LHCN-M2 (cell line): Measurements from ENCODE around the gene SCGN. TPM values are rescaled to one million over a fixed set of nuclear protein-coding genes. Genes with fewer than 3 reads are reported as not detected.

Experiments used
- DNase-seq: peaks from one replicate; pipeline ENCODE4 v3.0.0-alpha.2; 2012; ENCODE audit warnings: low read depth
- total RNA-seq: library from RNA; depleted of rRNA; stranded (reverse); fragments of >200 nt; gene quantifications from 2 replicates; pipeline ENCODE4 v1.2.3, GENCODE V29; 2014

SCGN gene
- total RNA-seq, 1 experiment from 2014 or later: 0.23 TPM

DNA sequence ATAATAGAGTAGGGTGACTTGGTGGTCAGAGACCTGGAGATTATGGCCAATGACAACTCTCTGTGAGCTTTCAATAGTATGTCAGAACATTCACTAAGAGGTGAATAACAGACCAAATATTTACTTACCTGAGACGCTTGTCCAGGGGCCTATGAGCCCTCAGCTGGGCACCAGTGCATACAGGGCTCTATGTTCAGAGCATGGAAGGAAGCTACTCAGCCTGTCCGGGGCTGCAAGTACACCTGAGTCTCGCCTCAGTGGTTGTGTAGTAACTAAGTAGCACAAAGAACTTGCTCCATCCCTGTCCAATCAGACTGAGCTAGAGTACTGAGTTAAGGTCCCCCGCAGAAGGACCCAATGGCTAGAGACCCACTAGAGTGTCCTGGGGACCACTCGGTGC is 11.6 kb upstream of the SCGN start:
- DNase-seq: no peak

DNA sequence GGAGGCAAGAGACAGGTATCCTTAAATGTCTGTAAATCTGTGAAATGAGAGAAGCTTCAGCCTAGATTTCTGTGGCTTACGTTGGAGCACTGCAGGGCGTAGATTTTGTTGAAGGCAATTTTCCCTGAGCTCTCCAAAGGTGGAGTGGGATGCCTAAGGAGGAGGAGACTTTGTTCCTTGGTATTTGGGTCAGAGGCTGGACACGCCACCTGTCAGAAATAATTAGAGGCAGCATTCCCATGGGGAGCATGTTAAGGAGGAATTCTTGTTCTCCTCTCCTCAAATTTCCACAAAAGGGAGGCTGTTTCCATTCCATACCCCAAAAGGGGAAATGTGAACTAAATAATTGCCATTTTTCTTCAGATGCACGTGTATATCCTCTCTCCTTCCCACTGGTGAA is 11.1 kb upstream of the SCGN start:
- DNase-seq: no peak

DNA sequence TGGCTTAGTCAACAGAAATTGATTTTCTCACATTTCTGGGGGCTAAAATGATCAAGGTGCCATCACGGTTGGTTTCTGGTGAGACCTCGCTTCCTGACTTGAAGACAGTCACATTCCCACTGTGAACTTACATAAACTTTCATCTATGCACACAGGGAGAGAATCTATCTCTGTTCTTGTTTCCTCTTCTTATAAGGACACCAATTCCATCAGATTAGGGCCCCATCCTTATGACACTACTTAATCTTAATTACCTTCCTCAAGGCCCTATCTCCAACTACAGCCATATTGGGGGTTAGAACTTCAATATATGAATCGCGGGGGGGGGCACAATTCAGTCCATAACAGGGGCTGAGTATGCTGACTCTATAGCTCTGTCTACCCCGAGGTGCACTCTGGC is 10.6 kb upstream of the SCGN start:
- no peak for DNase-seq

DNA sequence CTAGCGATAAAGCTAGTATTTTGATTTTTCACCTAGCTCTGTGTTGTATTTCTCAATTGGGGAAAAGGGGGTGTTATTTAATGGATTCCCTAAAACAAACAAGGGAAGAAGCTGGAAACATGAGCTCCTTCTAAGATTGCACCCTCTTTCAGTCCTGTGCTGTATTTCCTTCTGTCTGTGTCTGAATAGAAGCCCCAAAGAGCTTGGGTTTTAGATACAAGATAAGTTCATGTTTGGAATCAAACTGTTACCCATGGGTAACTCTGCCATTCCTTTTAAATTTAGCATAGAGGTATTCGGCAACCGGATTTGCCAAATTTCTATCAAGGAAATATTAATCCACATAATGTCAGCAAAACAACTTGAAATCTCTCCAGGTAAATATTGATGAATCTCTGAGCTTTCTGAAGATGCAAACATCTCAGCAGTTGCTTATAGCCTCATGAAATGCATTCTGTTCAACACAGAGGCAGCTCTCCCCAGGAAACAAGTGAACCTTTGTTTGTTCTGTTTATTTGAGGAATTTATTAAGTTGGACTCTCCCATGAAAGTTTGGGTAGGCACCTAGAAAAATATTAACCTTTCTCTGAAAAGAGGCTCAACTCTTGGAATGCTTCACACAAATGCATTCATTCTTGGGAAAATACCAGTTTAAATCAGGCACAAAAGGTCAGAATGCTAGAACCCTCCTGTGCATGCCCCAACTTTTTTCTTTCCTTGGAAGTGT is 9.9 kb upstream of the SCGN start:
- no peak for DNase-seq

DNA sequence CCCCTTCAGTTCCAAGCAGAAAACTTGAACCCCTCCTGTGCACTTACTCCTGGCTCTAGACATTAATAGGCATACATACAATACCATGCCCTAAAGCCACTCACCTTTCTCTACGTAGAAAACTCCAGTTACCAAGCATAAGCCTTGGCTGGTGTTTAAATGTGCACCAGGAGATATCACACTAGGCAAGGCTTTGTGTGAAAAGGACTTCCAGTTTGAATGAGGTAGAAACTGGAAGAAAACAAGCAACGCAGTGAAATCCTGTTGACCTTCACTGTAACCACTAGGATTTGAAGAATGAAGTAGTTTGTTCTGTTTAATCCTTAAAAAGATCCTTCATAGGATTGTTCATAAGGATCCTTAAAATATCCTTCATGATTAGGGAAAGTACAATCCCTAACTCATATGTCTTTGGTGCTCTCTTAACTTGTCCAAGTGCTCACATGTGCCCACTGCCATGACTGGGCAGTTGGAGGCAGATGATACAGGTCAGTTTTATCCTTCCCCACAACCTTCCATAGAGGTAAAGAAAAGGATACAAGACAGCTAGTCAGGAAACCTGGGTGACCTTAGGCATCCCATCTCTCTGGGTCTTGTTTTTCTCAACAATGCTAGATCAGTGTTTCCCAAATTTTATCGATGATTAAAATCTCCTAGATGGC is 9.2 kb upstream of the SCGN start:
- DNase-seq: no peak

DNA sequence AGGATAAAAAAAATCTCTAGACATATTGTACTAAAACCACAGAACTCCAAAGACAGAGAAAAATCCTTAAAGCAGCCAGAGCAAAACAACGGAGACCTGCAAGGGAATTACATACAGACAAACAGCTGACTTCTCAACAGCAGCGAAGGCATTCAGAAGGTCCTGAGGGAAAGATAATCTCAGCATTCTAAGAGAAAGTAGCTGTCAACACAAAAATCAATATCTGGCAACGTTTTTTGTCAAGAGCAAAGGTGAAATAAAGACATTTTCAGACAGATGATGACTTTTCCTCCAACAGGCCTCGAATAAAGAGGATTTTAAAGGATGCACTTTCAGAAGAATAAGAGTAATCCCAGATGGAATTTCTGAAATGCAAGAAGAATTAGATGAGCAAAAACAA is 6.1 kb upstream of the SCGN start:
- no peak for DNase-seq

DNA sequence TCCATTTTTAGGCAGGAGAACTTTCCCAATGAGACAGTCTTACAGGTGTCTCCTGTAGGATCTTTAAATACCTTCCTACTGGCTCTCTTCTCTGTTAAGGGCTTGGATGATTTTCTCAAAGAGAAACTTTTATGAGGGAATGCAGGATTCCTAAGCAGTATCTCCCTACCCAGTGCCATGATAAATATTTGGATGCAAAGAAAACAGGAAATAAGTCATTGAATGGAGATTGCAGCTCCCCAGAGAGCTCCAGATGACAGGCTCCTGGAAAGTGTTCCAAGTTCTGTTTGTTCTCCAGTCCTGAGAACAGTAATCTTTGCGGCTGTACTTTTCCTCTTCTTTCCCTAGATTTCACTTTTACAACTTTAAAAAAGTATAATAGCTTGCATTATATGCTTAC is 2.4 kb upstream of the SCGN start:
- no peak for DNase-seq

DNA sequence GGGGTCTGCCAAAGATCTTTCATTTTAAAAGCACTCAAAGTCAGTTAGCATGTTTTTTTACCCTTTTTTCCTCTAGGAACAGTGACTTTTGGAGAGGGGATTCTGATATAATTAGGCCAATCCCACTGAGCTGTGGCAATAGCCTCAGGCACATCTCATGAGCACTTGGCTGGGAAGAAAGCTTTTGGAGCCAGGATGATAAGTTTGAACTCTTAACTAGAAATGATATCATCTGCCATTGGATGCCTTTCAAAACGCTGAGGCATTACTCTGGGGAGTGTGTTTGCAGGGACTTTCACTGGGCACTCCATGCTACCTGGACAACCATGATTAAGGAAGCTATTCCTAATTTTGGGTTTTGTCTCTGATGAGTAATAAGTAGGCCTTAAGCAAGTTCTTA is 3.7 kb downstream of the SCGN start:
- no peak for DNase-seq

DNA sequence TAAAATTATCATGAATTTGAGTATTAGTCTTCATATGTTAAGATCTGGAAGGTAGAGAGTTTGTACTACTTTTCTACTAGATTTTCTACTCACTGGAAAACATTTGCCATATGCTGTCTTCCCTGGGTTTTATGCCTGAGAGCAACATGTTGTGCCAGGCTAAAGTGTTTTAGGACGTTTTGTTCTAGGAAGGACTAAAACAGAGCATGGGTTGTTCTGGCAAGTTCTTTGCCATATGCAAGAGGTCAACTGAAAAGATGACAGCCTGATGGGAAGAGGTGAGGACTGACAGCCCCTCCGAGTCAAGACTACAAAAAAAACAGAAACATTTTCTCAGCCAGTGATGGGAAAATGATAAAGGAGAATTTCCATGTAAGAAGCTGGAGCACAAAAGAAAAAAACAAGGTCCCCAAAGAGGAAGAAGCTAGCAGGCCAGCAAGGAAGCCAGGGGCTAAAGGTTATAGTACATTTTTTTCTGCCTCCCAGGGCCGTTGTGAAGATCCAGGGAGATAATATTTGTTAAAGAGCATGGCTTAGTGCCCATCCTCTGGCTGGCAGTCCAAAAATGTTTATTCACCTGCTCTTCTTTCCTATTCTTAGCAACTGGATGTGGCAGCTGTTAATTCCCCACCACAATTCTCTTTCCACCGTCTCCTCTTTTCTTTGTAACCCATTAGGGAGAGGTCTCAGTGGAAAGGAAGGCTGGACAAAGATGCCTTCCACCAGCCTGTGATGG is 7.8 kb downstream of the SCGN start:
- peak; percentile 92 for DNase-seq

DNA sequence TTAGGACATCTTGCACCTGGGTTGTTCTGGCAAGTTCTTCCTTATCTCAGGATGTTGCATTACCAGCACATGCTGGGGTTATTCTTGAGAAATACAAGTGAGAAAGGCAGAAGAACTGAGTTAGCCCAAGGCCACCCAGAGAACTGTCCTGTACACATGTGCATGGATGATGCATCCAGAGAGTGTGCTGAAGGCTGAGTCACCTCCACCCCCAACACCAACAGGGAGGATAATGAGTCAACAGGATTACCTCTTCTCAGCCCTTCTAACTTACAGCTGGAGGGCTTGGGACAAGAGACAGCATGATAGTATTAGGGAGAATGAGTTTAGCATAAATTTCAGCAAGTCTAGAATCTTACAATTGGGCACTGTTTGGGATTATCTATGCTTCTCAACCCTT is 8.5 kb downstream of the SCGN start:
- peak; percentile 96 for DNase-seq

DNA sequence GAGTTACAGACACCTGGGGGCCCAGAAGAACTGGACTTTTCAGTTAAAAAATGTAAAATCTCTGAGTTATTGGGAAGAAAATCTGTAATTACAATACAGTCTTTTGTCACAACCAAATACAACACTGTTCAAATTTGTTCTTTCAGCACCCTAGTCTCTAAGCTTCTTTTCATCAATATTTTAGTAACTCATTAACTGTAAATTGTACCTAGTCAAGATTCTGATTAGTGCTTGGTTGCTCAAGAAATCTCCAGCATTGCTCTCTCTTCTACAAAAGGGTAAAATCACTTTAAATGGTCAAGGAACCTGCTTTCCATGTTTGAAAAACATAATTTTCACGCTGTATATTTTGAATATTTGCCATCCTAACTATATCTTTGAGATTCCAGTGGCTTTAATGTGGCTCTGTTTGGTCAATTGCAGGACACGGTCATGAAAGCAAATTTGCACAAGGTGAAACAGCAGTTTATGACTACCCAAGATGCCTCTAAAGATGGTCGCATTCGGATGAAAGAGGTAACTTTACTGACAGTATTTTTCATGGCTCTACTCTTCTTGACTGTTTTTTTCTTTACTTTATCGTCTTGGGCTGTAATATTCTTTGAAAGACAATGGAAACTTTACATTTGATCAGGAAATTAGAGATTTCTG is 9.2 kb downstream of the SCGN start:
- no peak for DNase-seq

DNA sequence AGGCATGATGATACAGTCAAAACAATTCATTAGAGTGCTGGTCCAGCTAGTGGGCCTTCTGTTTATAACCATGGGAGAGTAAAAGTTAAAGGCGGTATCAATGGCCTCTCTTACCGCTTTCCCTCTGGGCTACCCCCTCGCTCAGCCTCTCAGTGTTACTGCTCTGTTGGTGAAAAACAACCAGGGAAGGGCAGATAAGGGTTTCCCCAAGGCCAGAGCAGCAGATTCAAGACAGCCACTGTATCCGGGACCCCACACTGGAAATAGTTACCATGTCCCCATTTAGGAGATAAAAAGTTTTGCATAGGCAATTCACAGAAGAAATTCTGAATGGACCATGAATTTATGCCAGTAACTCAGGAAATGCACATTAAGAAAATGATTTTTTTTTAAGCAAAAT is 13.4 kb downstream of the SCGN start:
- DNase-seq: no peak

DNA sequence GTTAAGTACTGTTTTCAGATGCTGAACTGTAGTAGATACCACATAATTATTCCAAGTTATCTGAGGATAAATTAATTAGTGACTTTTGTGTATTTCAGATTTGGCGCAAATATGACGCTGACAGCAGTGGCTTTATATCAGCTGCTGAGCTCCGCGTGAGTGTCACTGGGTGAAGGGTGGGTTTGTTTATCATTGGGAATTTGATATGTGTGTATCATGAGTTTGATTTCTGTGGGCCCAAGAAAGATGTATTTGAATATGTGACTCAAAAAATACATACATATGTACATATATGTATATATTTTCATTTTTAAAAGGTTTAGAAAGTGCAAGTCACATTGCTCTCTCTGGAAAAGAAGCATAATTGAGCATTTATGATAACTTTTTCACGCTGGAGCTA is 17.4 kb downstream of the SCGN start:
- no peak for DNase-seq

DNA sequence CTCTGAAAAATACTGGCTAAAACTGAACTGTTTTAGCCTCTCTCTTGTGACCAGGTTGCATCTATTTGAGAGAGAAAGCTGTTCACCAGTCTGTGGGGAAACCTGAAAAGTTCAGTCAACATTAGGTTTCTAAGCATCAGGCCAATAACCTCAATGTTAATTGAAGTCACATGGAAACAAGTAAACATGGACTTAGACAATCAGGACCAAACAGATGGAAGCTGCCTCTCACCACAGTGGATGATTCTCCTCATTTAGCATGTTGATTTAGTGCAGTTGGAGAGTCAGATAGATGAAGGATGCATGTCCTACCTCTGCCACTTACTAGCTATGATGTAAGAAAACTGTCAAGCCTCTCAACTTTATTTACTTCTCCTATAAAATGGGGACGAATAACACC is 18.2 kb downstream of the SCGN start:
- DNase-seq: no peak

DNA sequence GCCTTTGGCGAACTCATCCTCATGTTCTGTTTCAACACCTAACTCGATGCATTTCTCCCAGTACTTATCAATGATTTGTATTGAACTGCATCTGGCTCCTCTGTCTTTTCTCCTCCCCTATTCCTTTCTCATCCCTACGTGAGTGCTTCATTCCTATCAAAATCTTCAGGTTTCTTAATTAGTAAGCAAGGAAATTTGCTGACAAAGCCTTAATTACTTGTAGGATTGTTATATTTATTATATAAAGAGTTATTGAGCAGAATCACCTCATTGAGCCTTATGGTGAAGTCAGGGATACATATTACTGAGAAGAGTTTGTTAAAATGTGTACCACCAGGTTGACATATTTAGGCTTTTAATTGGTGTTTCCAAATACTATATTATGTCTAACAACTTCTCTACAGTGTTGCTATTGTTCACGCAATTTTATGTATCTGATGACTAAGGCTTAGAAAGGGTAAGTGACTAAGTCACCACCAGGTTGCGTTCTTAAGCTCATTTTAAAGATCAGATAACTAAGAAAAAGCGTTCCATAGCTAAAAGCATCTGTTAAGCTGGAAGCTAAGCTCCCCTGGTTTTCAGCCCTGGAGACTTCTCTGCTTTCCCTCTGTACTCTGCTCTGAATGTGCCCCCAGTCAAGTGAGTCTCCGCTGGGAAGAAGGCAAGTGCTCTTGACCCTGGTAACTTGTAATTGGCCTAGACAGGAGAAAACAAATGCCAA is 18.9 kb downstream of the SCGN start:
- peak; percentile 52 for DNase-seq

DNA sequence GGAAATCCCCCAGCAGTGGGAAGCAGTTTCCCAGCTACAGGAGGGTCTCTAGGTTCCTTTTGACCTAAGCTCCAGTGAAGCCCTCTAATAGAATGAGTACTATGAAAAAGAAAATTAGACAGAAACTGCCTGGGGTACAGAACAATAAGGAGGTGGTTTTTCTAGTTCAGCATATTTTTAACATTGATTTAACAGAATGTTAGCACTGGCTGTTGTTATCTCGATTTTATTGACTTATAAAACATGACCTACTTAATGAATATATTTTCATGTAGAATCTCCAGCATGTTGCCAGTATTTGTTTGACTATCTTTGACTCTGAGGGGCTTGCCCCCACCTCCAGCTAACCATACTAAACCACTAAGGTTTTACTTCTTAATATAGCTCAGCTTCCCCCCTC is 19.6 kb downstream of the SCGN start:
- no peak for DNase-seq

DNA sequence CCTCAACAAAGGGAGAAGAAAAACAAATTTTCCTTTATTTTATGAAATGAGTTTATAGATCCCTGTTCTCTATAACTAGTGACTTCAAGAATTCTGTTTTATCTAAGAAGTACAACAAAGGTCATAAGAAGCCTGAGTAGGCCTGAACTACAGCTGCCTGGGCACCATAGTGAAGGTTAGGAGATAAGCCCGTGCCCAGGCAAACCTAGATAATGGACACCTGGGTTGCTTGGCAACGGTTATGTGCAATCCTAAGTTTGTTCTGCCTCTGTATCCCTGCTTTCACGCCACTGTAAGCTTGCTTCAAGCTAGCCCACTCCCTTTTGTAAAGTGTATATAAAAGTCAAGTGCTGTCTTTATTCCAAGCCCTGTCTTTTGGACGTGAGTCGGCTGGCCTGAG is 23.2 kb downstream of the SCGN start:
- DNase-seq: no peak

DNA sequence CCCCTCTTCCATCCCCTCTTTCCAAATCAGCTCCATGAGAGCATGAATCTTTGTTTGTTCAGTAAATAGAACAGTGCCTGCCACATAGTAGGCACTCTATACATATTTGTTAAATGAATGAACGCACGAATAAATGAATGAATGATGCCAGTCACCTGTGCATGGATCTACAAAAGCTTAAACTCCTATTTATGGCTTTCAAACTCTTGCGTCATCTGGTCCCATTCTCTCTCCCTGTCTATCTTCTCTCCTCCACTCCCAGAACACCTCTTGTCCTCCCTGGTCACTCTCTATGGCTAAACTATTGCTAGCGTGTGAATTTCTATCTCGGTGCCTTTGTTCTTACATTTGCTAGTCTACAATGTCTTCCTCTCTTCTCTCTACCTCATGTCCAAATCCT is 24.8 kb downstream of the SCGN start:
- no peak for DNase-seq

DNA sequence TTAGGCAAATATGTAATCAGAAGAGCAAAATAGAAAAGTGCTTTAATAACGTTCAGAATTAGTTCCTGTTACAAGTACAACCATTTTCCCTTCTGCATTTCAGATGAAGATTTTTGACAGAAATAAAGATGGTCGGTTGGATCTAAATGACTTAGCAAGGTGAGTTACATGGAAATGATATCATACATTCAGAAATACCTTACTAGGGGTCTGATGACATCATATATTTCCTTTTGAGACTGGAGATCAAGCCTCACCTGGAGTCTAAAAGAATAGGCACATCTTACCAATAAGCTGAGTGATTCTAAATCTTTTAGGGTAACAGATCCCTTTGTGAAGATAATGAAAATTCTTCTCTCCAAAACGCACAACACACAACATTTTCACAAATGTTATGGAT is 29.8 kb downstream of the SCGN start:
- DNase-seq: no peak

DNA sequence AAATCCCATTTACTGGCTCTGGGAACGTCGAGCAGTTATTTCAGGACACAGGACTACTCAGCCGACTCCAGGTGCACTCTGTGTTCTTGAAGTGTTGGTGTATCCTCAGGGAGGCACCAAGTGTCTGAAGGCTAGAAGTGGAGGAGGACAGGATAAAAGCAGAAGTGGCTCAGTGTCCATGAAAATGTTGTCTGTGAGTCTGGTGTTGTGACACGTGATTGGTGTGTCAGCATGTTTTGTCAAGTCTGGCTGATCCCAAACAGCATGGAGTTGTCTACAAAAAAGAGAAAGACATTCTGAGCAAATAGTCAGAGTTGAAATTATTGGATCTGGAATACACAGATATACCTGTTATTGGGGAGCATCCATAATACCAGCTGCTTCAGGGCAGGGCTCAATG is 30.3 kb downstream of the SCGN start:
- no peak for DNase-seq

DNA sequence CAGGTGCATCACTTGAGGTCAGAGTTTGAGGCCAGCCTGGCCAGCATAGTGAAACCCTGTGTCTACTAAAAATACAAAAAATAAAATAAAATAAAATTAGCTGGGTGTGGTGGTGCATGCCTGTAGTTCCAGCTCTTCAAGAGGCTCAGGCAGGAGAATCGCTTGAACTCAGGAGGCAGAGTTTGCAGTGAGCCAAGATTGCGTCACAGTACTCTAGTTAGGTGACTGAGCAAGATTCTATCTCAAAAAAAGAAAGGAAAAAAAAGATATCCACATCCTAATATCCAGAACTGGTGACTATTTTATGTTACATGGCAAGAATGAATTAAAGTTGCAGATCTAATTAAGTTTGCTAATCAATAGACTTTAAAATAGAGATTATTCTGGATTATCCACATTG is 32.5 kb downstream of the SCGN start:
- no peak for DNase-seq

DNA sequence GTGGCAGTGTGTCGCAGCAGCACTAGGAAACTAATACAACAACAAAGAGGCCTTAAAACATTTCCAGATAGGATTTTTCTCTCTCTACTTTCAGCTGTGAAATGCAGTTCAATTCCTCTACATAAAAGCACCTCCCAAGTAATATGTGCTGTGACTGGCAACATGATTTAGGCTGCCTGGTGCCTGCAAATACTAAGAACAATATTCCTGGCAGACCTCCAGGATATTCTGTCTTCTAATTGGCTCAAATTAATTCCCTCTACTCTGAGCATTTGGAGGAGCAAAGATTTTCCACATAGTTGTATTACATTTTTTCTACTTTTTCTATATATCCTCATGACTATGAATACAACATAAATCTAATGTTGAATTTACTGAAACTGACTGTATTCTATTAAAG is 33.2 kb downstream of the SCGN start:
- DNase-seq: no peak
